Uterus (tissue), 2 donors: ENCODE measurements around the gene STUM.

Experiments used
- POLR2A ChIP-seq, 2 donors: fragments of 450-650 bp; IDR thresholded peaks; one replicate each; pipeline ENCODE4 v1.6.1; 2016; ENCODE audit warnings: antibody characterized with exemption in 2 of 2, mild to moderate bottlenecking in 1 of 2, moderate library complexity in 1 of 2
- TF ChIP-seq, protein P1 (sequence below), 4 experiments: fragments of 200-600 bp in 2 of 4; fragments of 450-650 bp in 2 of 4; sonication (generic) in 2 of 4; IDR thresholded peaks; one replicate each; pipeline ENCODE4 v1.5.1; 2016 to 2019; ENCODE audit warnings: antibody characterized with exemption in 4 of 4, mild to moderate bottlenecking in 2 of 4, moderate library complexity in 1 of 4

DNA sequence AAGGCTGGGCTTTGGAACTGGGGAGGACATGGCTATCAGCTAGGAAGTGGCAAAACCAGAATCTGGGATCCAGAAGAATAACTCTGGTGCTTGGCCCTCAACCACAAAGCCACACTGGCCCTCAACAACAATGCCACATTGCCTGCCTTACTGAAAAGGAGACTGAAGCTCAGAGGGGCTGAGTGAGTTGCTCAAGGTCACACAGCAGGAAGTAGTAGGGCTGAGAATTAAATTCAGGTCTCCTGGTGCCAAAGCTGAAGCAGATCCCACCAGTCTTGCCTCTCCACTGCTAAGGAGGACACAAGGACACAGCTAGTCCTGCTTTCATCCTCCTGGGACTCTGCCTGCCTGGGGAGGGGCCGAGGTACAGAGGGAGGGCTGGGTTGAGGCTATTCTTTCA, 29.4 kb upstream of the STUM start:
- TF ChIP-seq POLR2A (IDR thresholded peaks at IDR 0.05), result no peak
- TF ChIP-seq, protein P1, sequence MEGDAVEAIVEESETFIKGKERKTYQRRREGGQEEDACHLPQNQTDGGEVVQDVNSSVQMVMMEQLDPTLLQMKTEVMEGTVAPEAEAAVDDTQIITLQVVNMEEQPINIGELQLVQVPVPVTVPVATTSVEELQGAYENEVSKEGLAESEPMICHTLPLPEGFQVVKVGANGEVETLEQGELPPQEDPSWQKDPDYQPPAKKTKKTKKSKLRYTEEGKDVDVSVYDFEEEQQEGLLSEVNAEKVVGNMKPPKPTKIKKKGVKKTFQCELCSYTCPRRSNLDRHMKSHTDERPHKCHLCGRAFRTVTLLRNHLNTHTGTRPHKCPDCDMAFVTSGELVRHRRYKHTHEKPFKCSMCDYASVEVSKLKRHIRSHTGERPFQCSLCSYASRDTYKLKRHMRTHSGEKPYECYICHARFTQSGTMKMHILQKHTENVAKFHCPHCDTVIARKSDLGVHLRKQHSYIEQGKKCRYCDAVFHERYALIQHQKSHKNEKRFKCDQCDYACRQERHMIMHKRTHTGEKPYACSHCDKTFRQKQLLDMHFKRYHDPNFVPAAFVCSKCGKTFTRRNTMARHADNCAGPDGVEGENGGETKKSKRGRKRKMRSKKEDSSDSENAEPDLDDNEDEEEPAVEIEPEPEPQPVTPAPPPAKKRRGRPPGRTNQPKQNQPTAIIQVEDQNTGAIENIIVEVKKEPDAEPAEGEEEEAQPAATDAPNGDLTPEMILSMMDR (IDR thresholded peaks at IDR 0.05), result no peak
